ENCODE results near the gene HTRA2.

HTRA2 gene

GRCh38 chr2:74515271-74515980 lies 14.3 kb upstream of the HTRA2 start:
- DNase-seq: no peak

GRCh38 chr2:74515981-74516633 lies 13.6 kb upstream of the HTRA2 start:
- DNase-seq: peak in 21 of 56 donors; percentile 0 to 51 (median 19)

GRCh38 chr2:74516650-74517049 lies 13.1 kb upstream of the HTRA2 start:
- DNase-seq: no peak

- no peak for DNase-seq
Observed at GRCh38 chr2:74522516-74522915, 7.2 kb upstream of the HTRA2 start.

- no peak for DNase-seq
Observed at GRCh38 chr2:74524005-74524404, 5.7 kb upstream of the HTRA2 start.

GRCh38 chr2:74524955-74525716 lies 4.6 kb upstream of the HTRA2 start:
- DNase-seq: no peak

- DNase-seq: peak in 6 of 56 donors; percentile 2 to 20 (median 12)
Observed at GRCh38 chr2:74525717-74526648, 3.8 kb upstream of the HTRA2 start, which contains the start of gene DQX1. TSS of gene DQX1 (minus strand) at chr2:74526231. CDS start at chr2:74525729, 502 bp downstream.

GRCh38 chr2:74526649-74527230 lies 3.0 kb upstream of the HTRA2 start:
- DNase-seq: no peak

- DNase-seq: no peak
Observed at GRCh38 chr2:74527741-74528140, 2.0 kb upstream of the HTRA2 start.

GRCh38 chr2:74528600-74529356 lies 955 bp upstream of the HTRA2 start:
- DNase-seq: peak in 1 of 56 donors; percentile 73

- DNase-seq: peak in 24 of 56 donors; percentile 10 to 65 (median 38)
Observed at GRCh38 chr2:74530239-74531187, 780 bp downstream of the HTRA2 start.

- no peak for DNase-seq
Observed at GRCh38 chr2:74531666-74532065, 1.9 kb downstream of the HTRA2 start.

GRCh38 chr2:74532222-74532621 lies 2.5 kb downstream of the HTRA2 start:
- DNase-seq: no peak

- no peak for DNase-seq
Observed at GRCh38 chr2:74533464-74533863, 3.7 kb downstream of the HTRA2 start.

- no peak for DNase-seq
Observed at GRCh38 chr2:74534411-74534810, 4.7 kb downstream of the HTRA2 start.

GRCh38 chr2:74535440-74535965 lies 5.8 kb downstream of the HTRA2 start:
- no peak for DNase-seq

- DNase-seq: no peak
Observed at GRCh38 chr2:74536166-74536950, 6.6 kb downstream of the HTRA2 start.

- no peak for DNase-seq
Observed at GRCh38 chr2:74537140-74537539, 7.4 kb downstream of the HTRA2 start.
